H1 (cell line): Measurements from ENCODE around the gene JMJD1C. TPM values are rescaled to one million over a fixed set of nuclear protein-coding genes. Genes with fewer than 3 reads are reported as not detected.

Experiments used
- CTCF ChIA-PET: fragments of 300-600 bp; sonication (Branson Sonifier 250); formaldehyde crosslinking; loops from one replicate; lab custom pipeline; 2021; ENCODE audit not compliant: partially characterized antibody; lab: Charles Lee
- POLR2A ChIA-PET: fragments of 300-600 bp; sonication (Branson Sonifier 250); formaldehyde crosslinking; loops from one replicate; lab custom pipeline; 2021; ENCODE audit warnings: inconsistent platforms; ENCODE audit not compliant: partially characterized antibody; lab: Charles Lee
- DNase-seq, 2 experiments: peaks; one replicate each; pipeline versions ENCODE4 v3.0.0 to v3.0.0-alpha.2; 2010 to 2022; ENCODE audit warnings: low spot score in 2 of 2, low read depth in 1 of 2, mixed read lengths in 1 of 2
- FAIRE-seq: peaks from 2 replicates; lab custom pipeline; 2011; peaks lifted over from hg19 to GRCh38; lab: Jason Lieb, UNC
- H2AFZ ChIP-seq: 2 replicates; pipeline ENCODE4 v1.8.1; 2012; ENCODE audit warnings: low read length, inconsistent platforms
- H2AK5ac ChIP-seq: 2 replicates; pipeline ENCODE4 v1.6.1; 2013; ENCODE audit warnings: low read depth, low read length
- H2BK120ac ChIP-seq: replicated peaks from 2 replicates; pipeline ENCODE3; 2013; ENCODE audit warnings: low read depth, low read length, inconsistent platforms
- H2BK12ac ChIP-seq: 2 replicates; pipeline ENCODE4 v1.6.1; 2013; ENCODE audit warnings: low read depth, low read length
- H2BK15ac ChIP-seq: 2 replicates; pipeline ENCODE4 v1.6.1; 2013; ENCODE audit warnings: low read length
- H2BK20ac ChIP-seq: 2 replicates; pipeline ENCODE4 v1.6.1; 2013; ENCODE audit warnings: low read length
- H2BK5ac ChIP-seq: 2 replicates; pipeline ENCODE4 v1.6.1; 2013; ENCODE audit warnings: low read depth, low read length
- H3K14ac ChIP-seq: 2 replicates; pipeline ENCODE4 v1.6.1; 2013; ENCODE audit warnings: inconsistent platforms; ENCODE audit not compliant: insufficient read length
- H3K18ac ChIP-seq: 2 replicates; pipeline ENCODE4 v1.6.1; 2013; ENCODE audit warnings: low read length; ENCODE audit errors: extremely low read depth
- H3K23ac ChIP-seq: 2 replicates; pipeline ENCODE4 v1.6.1; 2013; ENCODE audit warnings: inconsistent platforms; ENCODE audit not compliant: insufficient read length
- H3K23me2 ChIP-seq: 2 replicates; pipeline ENCODE4 v1.6.1; 2013; ENCODE audit warnings: low read depth, low read length
- H3K27ac ChIP-seq: 2 replicates; pipeline ENCODE4 v1.6.1; 2011; ENCODE audit warnings: low read depth, low read length, inconsistent platforms
- H3K27me3 ChIP-seq, 4 experiments: replicated peaks in 1 of 4; 1 replicate in 1 of 4; 2 replicates in 3 of 4; pipeline versions ENCODE4 v1.6.1 to v1.8.1; 2011 to 2013; ENCODE audit warnings: low read length in 3 of 4, mild to moderate bottlenecking in 3 of 4, inconsistent platforms in 2 of 4, mixed read lengths in 2 of 4, moderate library complexity in 1 of 4; ENCODE audit not compliant: control insufficient read depth in 3 of 4, insufficient read depth in 3 of 4; ENCODE audit errors: extremely low read depth in 1 of 4
- H3K36me3 ChIP-seq, 4 experiments: 2 replicates each; pipeline versions ENCODE4 v1.6.1 to v1.8.1; 2011 to 2013; ENCODE audit warnings: mild to moderate bottlenecking in 4 of 4, low read length in 3 of 4, moderate library complexity in 2 of 4, control low read depth in 1 of 4, inconsistent platforms in 1 of 4; ENCODE audit not compliant: insufficient read depth in 4 of 4, control insufficient read depth in 2 of 4
- H3K4ac ChIP-seq: replicated peaks from 2 replicates; pipeline ENCODE3; 2013; ENCODE audit warnings: low read length, low read depth, mixed read lengths, inconsistent platforms; ENCODE audit not compliant: insufficient read length
- H3K4me1 ChIP-seq, 4 experiments: replicated peaks in 1 of 4; 1 replicate in 1 of 4; 2 replicates in 3 of 4; pipeline versions ENCODE4 v1.6.1 to v1.8.1; 2011 to 2013; ENCODE audit warnings: low read length in 3 of 4, inconsistent platforms in 2 of 4, mixed read lengths in 1 of 4; ENCODE audit not compliant: insufficient read depth in 4 of 4, control insufficient read depth in 3 of 4
- H3K4me2 ChIP-seq, 2 experiments: 2 replicates each; pipeline versions ENCODE4 v1.6.1 to v1.8.1; 2011 to 2013; ENCODE audit warnings: low read depth in 2 of 2, low read length in 2 of 2, control low read depth in 1 of 2, inconsistent platforms in 1 of 2, mild to moderate bottlenecking in 1 of 2; ENCODE audit not compliant: insufficient read depth in 1 of 2
- H3K4me3 ChIP-seq, 4 experiments: fragments of 200-600, 300-600 bp in 1 of 4; sonication (generic), shearing (Covaris generic), sonication (Bioruptor Twin) in 1 of 4; 2 replicates each; pipeline versions ENCODE4 v1.5.1 to v1.8.1; 2011 to 2016; ENCODE audit warnings: low read length in 4 of 4, low read depth in 3 of 4, control low read depth in 2 of 4, inconsistent platforms in 2 of 4, mild to moderate bottlenecking in 2 of 4, mixed read lengths in 1 of 4, moderate library complexity in 1 of 4; ENCODE audit not compliant: insufficient read depth in 2 of 4; ENCODE audit errors: extremely low read depth in 1 of 4
- H3K56ac ChIP-seq: replicated peaks from 2 replicates; pipeline ENCODE3; 2013; ENCODE audit warnings: low read depth, mild to moderate bottlenecking, mixed read lengths, low read length, inconsistent platforms; ENCODE audit not compliant: insufficient read length
- H3K79me1 ChIP-seq: 2 replicates; pipeline ENCODE4 v1.6.1; 2013; ENCODE audit warnings: low read depth, low read length, control low read depth
- H3K79me2 ChIP-seq, 2 experiments: 2 replicates each; pipeline versions ENCODE4 v1.6.1 to v1.8.1; 2012 to 2013; ENCODE audit warnings: low read length in 2 of 2, mild to moderate bottlenecking in 2 of 2, inconsistent platforms in 1 of 2; ENCODE audit not compliant: insufficient read depth in 2 of 2, control insufficient read depth in 1 of 2
- H3K9ac ChIP-seq, 4 experiments: replicated peaks in 1 of 4; 1 replicate in 1 of 4; 2 replicates in 3 of 4; pipeline versions ENCODE4 v1.6.1 to v1.8.1; 2011 to 2013; ENCODE audit warnings: low read depth in 3 of 4, low read length in 3 of 4, control low read depth in 2 of 4, mild to moderate bottlenecking in 2 of 4, moderate library complexity in 2 of 4, inconsistent platforms in 1 of 4; ENCODE audit errors: extremely low read depth in 1 of 4
- H3K9me3 ChIP-seq, 2 experiments: 2 replicates each; pipeline versions ENCODE4 v1.6.1 to v1.8.1; 2012 to 2013; ENCODE audit warnings: mild to moderate bottlenecking in 2 of 2, moderate library complexity in 2 of 2, control low read depth in 1 of 2, inconsistent platforms in 1 of 2, low read depth in 1 of 2, low read length in 1 of 2, mixed read lengths in 1 of 2; ENCODE audit not compliant: insufficient read depth in 2 of 2
- H4K20me1 ChIP-seq, 2 experiments: replicated peaks in 1 of 2; 2 replicates each; pipeline versions ENCODE3 to v1.8.1; 2011 to 2013; ENCODE audit warnings: inconsistent platforms in 2 of 2, low read length in 2 of 2, mild to moderate bottlenecking in 1 of 2; ENCODE audit not compliant: insufficient read depth in 2 of 2, control insufficient read depth in 1 of 2
- H4K5ac ChIP-seq: 2 replicates; pipeline ENCODE4 v1.6.1; 2013; ENCODE audit warnings: low read length, low read depth, mixed read lengths, inconsistent platforms; ENCODE audit not compliant: insufficient read length
- H4K8ac ChIP-seq: 2 replicates; pipeline ENCODE4 v1.8.0; 2013; ENCODE audit warnings: mild to moderate bottlenecking, moderate library complexity, low read length, inconsistent platforms; ENCODE audit not compliant: insufficient read depth; ENCODE audit errors: extremely low read depth
- H4K91ac ChIP-seq: replicated peaks from 2 replicates; pipeline ENCODE3; 2013; ENCODE audit warnings: low read length, mixed read lengths, inconsistent platforms; ENCODE audit not compliant: insufficient read length
- ATF2 ChIP-seq: IDR thresholded peaks from 2 replicates; pipeline ENCODE4 v1.6.1; 2012; ENCODE audit warnings: low read length, inconsistent platforms
- ATF3 ChIP-seq: IDR thresholded peaks from 2 replicates; pipeline ENCODE4 v1.6.1; 2011; ENCODE audit warnings: low read depth, mild to moderate bottlenecking, low read length; ENCODE audit not compliant: insufficient read depth
- EZH2 ChIP-seq: fragments of 200-600 bp; sonication (generic); IDR thresholded peaks from 2 replicates; pipeline ENCODE4 v1.7.1; 2012; ENCODE audit warnings: low read depth, mild to moderate bottlenecking, moderate library complexity, low read length, inconsistent platforms; ENCODE audit not compliant: severe bottlenecking
- HDAC2 ChIP-seq, 2 experiments: fragments of 300-600 bp in 1 of 2; sonication (generic) in 1 of 2; IDR thresholded peaks; 2 replicates each; pipeline ENCODE4 v1.6.1; 2011 to 2012; ENCODE audit warnings: low read depth in 2 of 2, low read length in 2 of 2, mild to moderate bottlenecking in 2 of 2, moderate library complexity in 2 of 2, borderline replicate concordance in 1 of 2, inconsistent platforms in 1 of 2
- KDM1A ChIP-seq: fragments of 200-600, 300-600 bp; sonication (generic); IDR thresholded peaks from 2 replicates; pipeline ENCODE4 v1.7.1; 2016; ENCODE audit warnings: mild to moderate bottlenecking, low read length, borderline replicate concordance
- POLR2A ChIP-seq, 2 experiments: IDR thresholded peaks; 1 replicate in 1 of 2; 2 replicates in 1 of 2; pipeline ENCODE4 v1.6.1; 2011; ENCODE audit warnings: low read depth in 2 of 2, low read length in 2 of 2, mild to moderate bottlenecking in 2 of 2; ENCODE audit errors: control extremely low read depth in 1 of 2
- WGBS, 2 experiments: shearing (Covaris generic) in 1 of 2; methylation state at CpG; one replicate each; pipeline versions ENCODE4 v1.1.6 to v1.1.7; 2013 to 2015; ENCODE audit warnings: low lambda C conversion rate in 2 of 2, mixed read lengths in 2 of 2, inconsistent platforms in 1 of 2, low coverage in 1 of 2, missing lambda C conversion rate in 1 of 2; ENCODE audit not compliant: insufficient replicate concordance in 2 of 2, insufficient coverage in 1 of 2, insufficient read length in 1 of 2; ENCODE audit errors: extremely low coverage in 1 of 2, missing lambda C conversion rate in 1 of 2; 5-methylcytosine and 5-hydroxymethylcytosine counted together
- polyA plus RNA-seq, 7 experiments: library from polyadenylated mRNA; depleted of rRNA in 3 of 7; stranded (reverse) in 5 of 7; unstranded in 2 of 7; fragments of >200 nt in 5 of 7; fragments of 200-250 nt in 2 of 7; gene quantifications; 1 replicate in 5 of 7; 2 replicates in 1 of 7; 4 replicates in 1 of 7; pipeline versions ENCODE4 v1.2.1 to v1.2.3, GENCODE V29; 2011 to 2013; ENCODE audit warnings: missing spikeins in 2 of 7, mixed read lengths in 2 of 7
- total RNA-seq: library from RNA; stranded (reverse); fragmentation: NEBNext Ultra II Directional; extraction: Animal tissue kit (Norgen Biotek cat#: 25700); gene quantifications from 2 replicates; pipeline ENCODE4 v1.2.1, GENCODE V29; 2021

JMJD1C gene
- total and polyA plus RNA-seq, 2 of the 8 experiments (the other 6 are each of a cell fraction or from before 2014, with no cell fraction given) = 54.5 to 210 TPM

GRCh38 chr10:63199716-63200115, 266.1 kb downstream of the JMJD1C start:
- POLR2A ChIA-PET = interaction anchor here (1.1 to 1.3 kb wide), 2 partner anchors 11 to 521 kb away, joined by 3 read pairs; no protein-coding TSS in a partner anchor
- no peak for TF ChIP-seq POLR2A (IDR thresholded peaks at IDR 0.05; ENCODE audit: control extremely low read depth in 1 of 2, low read depth in 2 of 2, low read length in 2 of 2)
- no peak for TF ChIP-seq ATF3
- TF ChIP-seq KDM1A = no peak
- no peak for TF ChIP-seq HDAC2 (IDR thresholded peaks at IDR 0.05; ENCODE audit: borderline replicate concordance in 1 of 2, low read depth in 2 of 2, low read length in 2 of 2)
- TF ChIP-seq EZH2 = no peak
- TF ChIP-seq ATF2 = no peak

More at GRCh38 chr10:63199716-63200115, 266.1 kb downstream of the JMJD1C start:
- Histone ChIP-seq H2BK5ac (no peak overlapping the region), H3K27me3 (no peaks in the 10 kb centered on the region), H3K9me3 (no peaks in the 10 kb centered on the region), H3K4me2 (0 out of 4 replicates have a peak overlapping the region, but pooled peaks of 1 of the 2 experiments have one; percentile 49), H3K23ac (no peak overlapping the region), H3K4me1 (peaks cover 0 to 9% (median 5%) of the 10 kb centered on the region in 4 experiments; a peak in 5 of 7 replicates), H4K91ac (no peak overlapping the region), H3K56ac (no peak overlapping the region), H2BK15ac (no peak overlapping the region), H3K27ac (no peak overlapping the region), H3K79me2 (peaks cover 0 to 38% of the 10 kb centered on the region in 2 experiments; a peak in 2 of 4 replicates), H2BK12ac (no peak overlapping the region), H2BK120ac (no peak overlapping the region), H3K9ac (no peak overlapping the region), H3K79me1 (no peaks in the 10 kb centered on the region; the same call in 1 of the 2 replicates), H3K4me3 (no peak overlapping the region), H2AK5ac (no peak overlapping the region), H4K20me1 (peaks cover 4 to 6% of the 10 kb centered on the region in 2 experiments), H2BK20ac (no peak overlapping the region), H3K23me2 (no peaks in the 10 kb centered on the region), H4K8ac (no peak overlapping the region), H4K5ac (no peak overlapping the region), H3K18ac (no peak overlapping the region), H3K14ac (no peak overlapping the region), H3K36me3 (peaks cover 7 to 66% (median 35%) of the 10 kb centered on the region in 4 experiments; a peak in 7 of 8 replicates), H3K4ac (no peak overlapping the region), H2AFZ (no peak overlapping the region)
- FAIRE-seq = no peak
- WGBS, 2 experiments = 74% methylated on average over 2 of the region's 2 CpGs; no CpG with 5 or more reads in 1 of the 2 experiments
- CTCF ChIA-PET = interaction anchor here (0.9 to 2.0 kb wide), 2 partner anchors 33 to 434 kb away, joined by 3 to 6 read pairs; no protein-coding TSS in a partner anchor
- DNase-seq = no peak
